GM21447 (cell line): Measurements from ENCODE around the gene EPHA6.
"Not testable (repeated sequence)": the region's sequence is repeated elsewhere in the genome, so short reads cannot be mapped to it uniquely, and the experiment has no call there.

Experiments
- ATAC-seq: cut with Tn5 transposase; IDR thresholded peaks from one replicate; pipeline ENCODE4 v1.9.1; 2021; ENCODE audit not compliant: unreplicated experiment

The EPHA6 gene

DNA sequence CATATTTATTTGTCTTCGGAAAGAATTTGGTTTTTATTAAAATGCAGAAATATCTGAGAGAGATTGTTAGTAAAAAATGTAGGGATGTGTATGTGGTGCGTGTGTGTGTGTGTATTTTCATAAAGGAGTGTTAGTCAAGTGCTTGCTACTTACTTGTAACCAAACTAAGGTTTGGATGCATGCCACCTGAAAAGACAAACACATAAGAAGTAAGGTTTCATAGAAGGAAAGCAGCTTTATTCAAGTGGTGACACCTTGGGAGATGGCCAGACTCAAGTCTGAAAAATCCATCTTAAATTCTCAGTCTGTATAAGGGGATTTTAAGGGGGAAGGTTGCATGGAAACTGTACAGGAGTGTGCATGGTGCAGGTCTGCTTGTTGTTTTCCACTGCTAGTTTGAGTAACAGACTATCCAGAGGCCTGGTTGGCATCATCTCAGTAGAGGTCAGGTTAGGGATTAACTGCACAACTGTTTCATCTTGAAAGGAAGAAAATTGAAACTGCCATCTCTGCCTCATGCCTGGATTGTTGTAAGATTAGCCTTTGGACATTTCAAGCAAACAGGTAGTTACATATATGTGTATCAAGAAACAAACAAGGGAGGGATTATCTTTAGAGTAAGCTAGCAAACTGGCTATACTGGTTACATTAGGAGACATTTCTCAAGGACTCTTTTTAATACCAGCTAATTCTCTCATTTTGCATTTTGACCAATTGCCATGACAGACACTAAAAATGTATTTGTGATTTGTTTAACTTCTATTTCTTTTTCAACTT, 196.7 kb downstream of the EPHA6 start:
- no peak for ATAC-seq

GRCh38 chr3:97021778-97022177, 207.4 kb downstream of the EPHA6 start:
- no peak for ATAC-seq

GRCh38 chr3:97025612-97026011, 211.2 kb downstream of the EPHA6 start:
- not testable (repeated sequence) for ATAC-seq

DNA sequence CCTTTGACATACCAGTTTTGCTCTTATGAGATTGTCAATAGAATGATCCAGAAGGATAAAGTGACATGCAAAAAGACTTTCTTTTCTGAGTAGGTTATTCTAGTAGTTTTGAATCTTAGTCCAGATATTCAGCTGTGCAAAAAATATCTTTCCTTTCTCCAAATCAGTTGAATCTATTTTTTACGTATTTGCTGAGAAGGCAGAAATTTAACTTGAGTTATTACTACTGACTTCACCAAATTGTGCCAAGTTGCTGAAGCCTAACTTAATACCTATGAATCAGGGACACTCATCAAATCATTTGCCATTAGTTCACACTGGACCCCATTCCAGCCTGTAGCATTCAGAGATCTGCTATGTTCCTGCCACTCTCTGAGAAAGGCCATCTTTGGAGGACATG, 215.6 kb downstream of the EPHA6 start:
- ATAC-seq: no peak

DNA sequence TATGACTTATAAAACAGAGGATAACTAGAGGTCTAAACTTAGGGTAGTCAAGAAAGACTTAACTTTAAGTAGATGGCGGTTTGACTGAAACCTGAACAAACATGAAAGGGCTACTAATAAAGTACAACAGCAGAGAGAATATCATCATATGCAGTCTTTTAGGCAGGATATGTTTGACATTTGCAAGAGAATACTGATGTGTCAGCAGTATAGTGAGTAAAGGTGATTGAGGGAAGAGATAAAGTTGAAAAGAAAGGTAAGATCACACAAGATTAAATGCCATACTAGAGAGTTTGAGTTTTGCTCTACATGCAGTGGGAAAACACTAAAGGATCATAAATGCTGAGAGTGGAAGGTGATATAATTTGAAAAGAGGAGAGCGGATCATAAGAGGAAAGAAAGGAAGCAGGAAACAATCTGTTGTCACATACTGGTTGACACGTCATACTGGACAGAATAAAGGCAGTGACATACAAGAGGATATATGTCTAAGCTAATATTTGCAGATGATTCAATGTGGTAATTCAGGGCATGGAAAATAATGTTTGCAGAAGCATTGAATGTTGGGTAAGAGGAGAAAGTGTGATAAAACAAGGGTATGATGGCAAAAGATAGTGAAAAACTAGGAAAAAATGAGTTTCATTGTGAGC, 223.0 kb downstream of the EPHA6 start:
- ATAC-seq: no peak

- no peak for ATAC-seq
These were observed 229.0 kb downstream of the EPHA6 start for GRCh38 chr3:97043411-97043810.

GRCh38 chr3:97057365-97057764, 243.0 kb downstream of the EPHA6 start:
- no peak for ATAC-seq

GRCh38 chr3:97059168-97059567, 244.8 kb downstream of the EPHA6 start:
- ATAC-seq: no peak

DNA sequence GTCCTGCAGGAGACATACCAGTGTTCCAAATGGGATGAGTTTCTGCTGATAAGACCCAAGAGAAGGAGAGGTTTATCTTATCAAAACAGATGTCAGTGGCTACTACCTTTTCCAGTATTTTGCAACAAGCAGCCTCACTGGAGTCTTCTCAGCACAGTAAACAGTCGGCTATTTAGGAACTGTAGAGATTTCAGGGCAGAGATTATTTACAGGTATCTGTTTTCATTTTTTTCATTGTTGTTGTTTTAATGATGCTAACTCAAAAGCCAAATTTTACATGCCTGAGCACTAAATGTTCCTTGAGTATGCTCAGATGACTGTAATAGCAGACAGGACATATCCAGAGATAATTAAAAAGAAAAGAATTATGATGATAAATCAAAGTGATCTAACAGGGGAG, 252.1 kb downstream of the EPHA6 start:
- no peak for ATAC-seq

DNA sequence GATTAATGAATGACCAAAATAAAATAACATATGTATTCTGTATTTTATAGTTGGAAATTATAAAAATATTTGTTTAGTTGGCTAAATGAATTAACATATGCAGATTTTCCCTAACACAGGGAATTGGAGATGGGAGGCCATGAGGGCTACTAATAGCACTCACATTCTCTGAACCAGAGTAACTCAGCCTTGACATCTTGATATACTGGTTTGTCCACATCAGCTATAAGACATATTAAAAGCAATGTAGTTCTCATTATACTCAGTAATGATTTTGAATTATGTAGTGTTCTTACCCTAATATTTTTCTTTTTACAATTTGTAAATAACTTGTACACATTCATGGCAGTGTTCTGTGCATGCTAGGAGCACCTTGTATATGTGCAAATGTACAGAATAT, 255.9 kb downstream of the EPHA6 start:
- ATAC-seq: no peak

DNA sequence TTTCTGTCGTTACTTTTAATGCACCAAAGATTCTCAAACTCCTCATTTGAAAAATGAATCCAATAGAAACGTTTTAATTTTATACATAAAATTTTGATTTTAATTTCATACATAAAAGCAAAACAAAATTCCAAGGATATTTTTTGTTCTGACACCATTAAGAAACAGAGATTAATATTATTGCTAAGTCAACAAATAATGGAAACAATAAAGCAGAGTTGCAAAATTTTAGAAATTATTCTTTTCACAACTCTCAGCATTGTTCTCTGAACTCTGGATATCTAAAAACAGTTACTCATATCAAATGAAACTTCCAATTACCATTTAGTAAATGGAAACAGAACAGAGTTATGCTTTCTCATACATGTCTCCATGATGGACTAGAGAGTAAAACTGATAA, 260.2 kb downstream of the EPHA6 start:
- ATAC-seq: no peak

DNA sequence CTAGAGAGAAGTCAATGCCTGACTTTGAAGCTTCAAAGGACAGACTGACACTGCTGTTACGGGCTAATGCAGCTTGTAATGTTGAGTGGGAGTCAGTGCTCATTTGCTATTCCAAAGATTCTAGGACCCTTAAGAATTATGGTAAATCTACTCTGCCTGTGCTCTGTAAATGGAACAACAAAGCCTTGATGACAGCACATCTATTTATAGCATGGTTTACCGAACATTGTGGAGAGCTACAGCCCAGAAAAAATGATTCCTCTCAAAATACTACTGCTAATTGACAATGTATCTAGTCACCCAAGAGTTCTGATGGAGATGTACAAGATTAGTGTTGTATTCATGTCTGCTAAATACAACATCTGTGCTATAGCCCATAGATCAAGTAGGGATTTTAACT, 262.3 kb downstream of the EPHA6 start:
- ATAC-seq: no peak

DNA sequence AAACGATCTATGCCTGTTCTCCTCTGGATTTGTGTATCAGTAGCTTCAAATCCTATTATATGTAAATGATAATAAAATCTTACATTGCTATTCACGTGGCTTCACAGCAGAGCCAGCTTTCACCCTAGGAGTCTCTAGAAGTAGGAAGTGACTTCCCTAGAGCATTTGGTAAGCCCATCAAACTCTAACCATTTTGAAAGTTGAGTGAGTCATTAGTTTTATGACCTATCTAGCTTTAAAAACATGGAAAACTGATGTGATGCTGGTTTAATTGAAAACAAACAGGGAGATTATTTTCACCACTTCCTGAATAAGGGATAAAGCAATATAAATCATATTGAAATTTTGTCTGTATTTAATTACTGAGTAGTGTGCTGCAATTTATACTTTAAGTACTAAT, 275.2 kb downstream of the EPHA6 start:
- no peak for ATAC-seq

GRCh38 chr3:97102641-97103040, 288.2 kb downstream of the EPHA6 start:
- no peak for ATAC-seq

DNA sequence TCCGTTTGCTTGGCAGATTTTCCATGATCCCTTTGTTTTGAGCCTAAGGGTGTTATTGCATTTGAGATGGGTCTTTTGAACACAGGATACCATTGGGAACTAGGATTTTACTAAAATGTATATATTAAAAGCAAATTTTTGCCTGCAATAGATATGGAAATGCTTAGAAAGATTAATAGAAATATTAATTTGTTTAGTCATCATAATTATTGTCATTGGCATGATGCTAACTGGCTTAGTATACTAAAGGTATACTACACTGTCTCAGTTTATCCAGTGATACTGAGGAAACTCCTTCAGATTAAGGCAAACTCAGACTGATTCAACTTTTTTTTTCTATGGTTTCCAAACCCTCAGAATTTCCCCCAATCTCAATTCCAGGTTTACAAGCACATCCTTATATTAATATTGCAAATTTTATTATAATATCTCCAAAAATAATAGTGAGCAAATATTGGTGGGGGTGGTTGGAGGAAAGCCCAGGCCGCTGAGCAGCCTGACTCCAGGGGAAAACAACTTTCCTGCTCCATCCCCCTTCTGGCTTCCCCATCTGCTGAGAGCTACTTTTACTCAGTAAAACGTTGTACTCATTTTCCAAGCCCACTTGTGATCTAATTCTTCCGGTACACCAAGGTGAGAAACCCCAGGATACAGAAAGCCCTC, 291.7 kb downstream of the EPHA6 start:
- ATAC-seq: no peak

- no peak for ATAC-seq
These were observed 292.2 kb downstream of the EPHA6 start for GRCh38 chr3:97106652-97106989.

DNA sequence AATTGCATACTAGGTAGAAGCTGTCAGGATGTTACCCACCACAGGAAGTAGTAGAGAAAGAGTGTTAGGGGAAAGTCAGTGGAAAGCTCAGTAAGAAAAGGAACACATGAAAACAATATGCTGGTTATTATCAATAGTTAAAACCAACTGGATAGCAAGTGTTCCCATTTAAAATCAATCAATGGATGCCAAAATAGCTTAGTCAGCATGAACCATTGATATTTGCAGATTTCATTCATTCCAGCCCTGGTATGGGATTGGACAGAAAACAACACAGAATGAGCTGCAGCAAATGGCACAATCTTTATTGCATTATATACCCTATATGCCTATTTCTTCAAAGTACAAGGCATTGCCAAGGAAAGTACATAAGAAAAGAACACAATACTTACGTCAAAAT, 293.7 kb downstream of the EPHA6 start:
- no peak for ATAC-seq

GRCh38 chr3:97111244-97111643, 296.9 kb downstream of the EPHA6 start:
- no peak for ATAC-seq

DNA sequence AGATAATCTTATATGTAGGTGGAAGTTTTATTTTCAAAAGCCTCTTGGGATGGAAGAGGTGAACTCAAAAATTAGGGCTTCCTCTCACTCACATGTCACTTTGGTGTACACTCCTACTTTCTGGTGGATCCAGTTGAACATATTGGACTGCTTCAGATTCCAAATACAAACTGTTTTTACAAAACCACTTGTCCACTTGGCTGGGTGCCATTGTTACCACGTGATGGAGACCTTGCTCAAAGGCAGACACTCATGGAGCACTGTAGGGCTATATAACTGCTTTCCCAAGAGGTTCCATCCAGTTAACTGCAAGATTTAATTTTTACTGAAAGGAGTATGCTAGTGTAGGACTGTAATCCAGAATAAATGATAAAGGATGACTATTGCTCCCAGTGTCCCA, 307.0 kb downstream of the EPHA6 start:
- ATAC-seq: no peak

DNA sequence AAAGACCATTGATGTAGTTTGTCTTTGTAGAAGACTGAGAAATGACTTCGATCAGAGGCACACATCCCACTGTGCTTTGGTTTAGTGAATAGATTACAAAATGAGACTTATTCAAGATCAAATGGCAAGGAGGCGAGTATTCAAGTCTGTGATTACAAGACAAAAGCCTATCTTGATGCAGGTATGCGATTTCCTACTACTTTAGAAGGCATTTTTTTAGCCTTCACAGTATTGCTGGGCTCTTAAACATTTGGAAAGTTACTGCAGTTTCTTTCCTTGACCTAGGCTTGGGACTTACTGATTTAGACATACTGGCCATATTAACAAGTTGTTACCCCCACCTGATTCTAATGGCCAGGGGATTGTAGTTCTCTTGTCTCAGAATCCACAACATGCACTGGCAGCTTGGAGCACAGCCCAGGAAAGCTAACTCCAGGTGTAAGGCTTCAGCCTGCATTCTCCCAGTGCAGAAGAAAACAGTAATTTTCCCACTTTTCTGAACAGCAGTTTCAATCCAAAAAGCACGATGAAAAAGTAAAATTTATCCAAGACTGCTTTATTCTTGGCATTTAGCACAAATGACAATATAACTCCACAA, 311.6 kb downstream of the EPHA6 start:
- ATAC-seq: no peak

DNA sequence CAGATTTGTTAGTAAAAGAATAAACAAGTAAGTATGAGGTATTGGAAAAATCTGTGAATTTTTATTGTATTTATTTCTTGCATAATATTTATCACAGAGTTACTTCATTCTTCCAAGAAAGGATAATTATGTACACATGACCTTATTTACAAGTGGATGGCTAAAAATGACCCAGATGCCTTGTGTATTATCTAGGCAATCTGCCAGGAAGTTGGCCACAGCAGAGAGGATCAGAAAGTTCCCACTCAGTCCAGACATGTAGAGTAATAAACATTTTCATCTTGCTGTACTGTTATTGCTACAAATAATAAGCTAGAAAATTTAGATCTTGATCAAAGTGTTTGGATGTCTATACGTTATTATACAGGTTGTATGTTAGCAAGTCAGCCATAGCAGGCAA, 317.1 kb downstream of the EPHA6 start:
- ATAC-seq: no peak
